Nephron progenitor cell (in vitro differentiated cells): ENCODE measurements around the gene MEGF8.

Experiments used
- DNase-seq: peaks from one replicate; pipeline ENCODE4 v3.0.0; 2021
- H3K27ac Mint-ChIP-seq: 2 replicates; pipeline ENCODE4 v1.8.0; 2021; ENCODE audit warnings: mild to moderate bottlenecking, moderate library complexity, mixed read lengths
- H3K27me3 Mint-ChIP-seq: 2 replicates; pipeline ENCODE4 v1.8.0; 2021; ENCODE audit warnings: mild to moderate bottlenecking, low read depth, mixed read lengths; ENCODE audit not compliant: poor library complexity
- H3K36me3 Mint-ChIP-seq: 2 replicates; pipeline ENCODE4 v1.8.0; 2021; ENCODE audit warnings: low read depth, mixed read lengths
- H3K4me1 Mint-ChIP-seq: 2 replicates; pipeline ENCODE4 v1.8.0; 2021; ENCODE audit warnings: mixed read lengths
- H3K4me3 Mint-ChIP-seq: 2 replicates; pipeline ENCODE4 v1.8.0; 2021; ENCODE audit warnings: mild to moderate bottlenecking, moderate library complexity, mixed read lengths
- H3K9me3 Mint-ChIP-seq: 2 replicates; pipeline ENCODE4 v1.8.0; 2021; ENCODE audit warnings: mild to moderate bottlenecking, moderate library complexity, mixed read lengths
- CTCF ChIP-seq: fragments of 200-600 bp; sonication (generic); IDR thresholded peaks from 2 replicates; pipeline ENCODE4 v1.5.0; 2021; ENCODE audit warnings: antibody characterized with exemption

The MEGF8 gene

GRCh38 chr19:42389899-42390298 lies 64.5 kb downstream of the MEGF8 start, which contains the start of gene CNFN:
CNFN (minus strand) TSS chr19:42390297; CDS start chr19:42389037, 1,260 bp downstream.
- no peak within 1 kb of the TSS for H3K27ac Mint-ChIP-seq
- DNase-seq = no peak
- TF ChIP-seq CTCF = no peak
- H3K4me1 Mint-ChIP-seq = peaks cover 28% of the 10 kb centered on the region
- peak within 1 kb of the TSS; percentile 46 for H3K4me3 Mint-ChIP-seq
- no peaks in the 10 kb centered on the region for H3K36me3 Mint-ChIP-seq
- peaks cover 45% of the 10 kb centered on the region for H3K27me3 Mint-ChIP-seq
- H3K9me3 Mint-ChIP-seq = no peaks in the 10 kb centered on the region

DNA sequence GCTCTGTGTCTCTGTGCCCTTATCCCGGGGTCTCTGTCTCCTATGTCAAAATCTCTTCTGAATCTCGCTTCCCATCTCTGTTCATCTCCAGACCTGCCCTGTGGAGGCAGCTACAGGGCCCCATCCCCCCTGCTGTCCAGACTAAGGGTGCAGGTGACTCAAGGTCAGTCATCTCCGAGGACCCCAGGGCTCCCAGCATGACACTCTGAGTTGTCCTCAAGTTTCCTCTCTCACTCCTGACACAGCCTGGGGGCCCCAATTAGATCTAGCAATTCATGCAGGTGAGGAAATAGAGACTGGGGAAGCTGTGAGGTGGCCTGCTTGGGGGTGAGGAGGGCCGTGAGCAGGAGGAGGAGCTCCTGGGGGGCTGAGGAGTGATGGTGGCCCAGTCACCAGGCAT lies 66.7 kb downstream of the MEGF8 start:
- Mint-ChIP-seq H3K27ac (no peak overlapping the region), H3K27me3 (peaks cover 47% of the 10 kb centered on the region), H3K4me3 (no peak overlapping the region), H3K36me3 (no peaks in the 10 kb centered on the region), H3K4me1 (peaks cover 44% of the 10 kb centered on the region), H3K9me3 (no peaks in the 10 kb centered on the region)
- no peak for DNase-seq
- TF ChIP-seq CTCF = no peak

- peaks cover 40% of the 10 kb centered on the region for H3K27me3 Mint-ChIP-seq
- peaks cover 64% of the 10 kb centered on the region for H3K4me1 Mint-ChIP-seq
- H3K4me3 Mint-ChIP-seq = peak overlapping the region; percentile 54
- DNase-seq = no peak
- peaks cover 4% of the 10 kb centered on the region for H3K36me3 Mint-ChIP-seq
- peak overlapping the region; percentile 2 for H3K27ac Mint-ChIP-seq
- TF ChIP-seq CTCF = no peak
- no peaks in the 10 kb centered on the region for H3K9me3 Mint-ChIP-seq
These were observed 69.3 kb downstream of the MEGF8 start for GRCh38 chr19:42394751-42395150.

GRCh38 chr19:42396381-42397262 lies 71.2 kb downstream of the MEGF8 start:
- no peaks in the 10 kb centered on the region for H3K9me3 Mint-ChIP-seq
- H3K27ac Mint-ChIP-seq = peak overlapping the region; percentile 98
- peaks cover 71% of the 10 kb centered on the region for H3K4me1 Mint-ChIP-seq
- TF ChIP-seq CTCF = no peak
- H3K27me3 Mint-ChIP-seq = peaks cover 30% of the 10 kb centered on the region
- peaks cover 11% of the 10 kb centered on the region for H3K36me3 Mint-ChIP-seq
- peak overlapping the region; percentile 90 for H3K4me3 Mint-ChIP-seq
- DNase-seq = peak; percentile 99

DNA sequence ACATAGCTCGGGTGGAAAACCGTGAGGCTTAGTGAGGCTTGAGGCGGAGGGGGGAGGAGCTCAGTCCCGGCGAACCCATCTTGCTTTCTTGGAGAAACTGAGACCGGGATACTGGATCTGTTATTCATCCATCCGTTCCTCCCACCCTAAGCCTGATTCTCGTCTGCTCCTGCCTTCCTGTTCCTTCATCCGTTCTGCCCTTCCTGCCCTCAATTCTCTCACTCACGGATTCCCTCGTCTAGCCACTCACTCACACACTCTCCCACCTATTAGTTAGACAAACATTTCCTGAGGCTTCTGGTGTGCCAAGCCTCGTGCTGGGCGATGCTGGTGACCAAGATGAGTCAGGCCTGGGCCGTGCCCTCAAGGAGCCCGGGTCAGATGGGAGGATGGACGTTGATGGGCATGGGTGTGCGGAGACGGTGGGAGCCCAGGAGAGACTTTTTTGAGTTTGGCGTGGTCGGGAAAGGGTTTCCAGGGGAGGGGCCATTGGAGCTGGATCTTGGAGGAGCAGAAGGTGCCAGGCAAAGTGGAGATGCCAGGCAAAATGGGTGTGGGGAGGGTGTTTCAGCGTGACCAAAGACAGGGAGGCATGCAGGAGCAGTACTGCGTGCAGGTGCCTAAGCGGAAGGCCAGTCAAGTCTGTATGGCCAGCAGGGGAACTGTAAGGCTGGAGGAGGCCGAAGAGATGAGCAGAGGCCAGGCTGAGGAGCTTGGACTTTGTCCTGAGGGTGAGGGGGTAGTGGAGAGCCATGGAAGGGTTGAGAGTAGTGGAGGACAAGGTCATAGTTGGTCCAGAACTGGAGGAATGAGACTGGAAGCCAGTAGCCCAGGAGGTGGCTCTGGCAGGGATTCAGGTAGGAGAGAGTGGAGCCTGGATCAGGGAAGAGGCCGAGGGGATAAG lies 72.1 kb downstream of the MEGF8 start:
- Mint-ChIP-seq H3K9me3 (no peaks in the 10 kb centered on the region), H3K4me3 (peak overlapping the region; percentile 90), H3K36me3 (peaks cover 11% of the 10 kb centered on the region), H3K27ac (peak overlapping the region; percentile 32), H3K27me3 (peaks cover 27% of the 10 kb centered on the region), H3K4me1 (peaks cover 68% of the 10 kb centered on the region)
- no peak for DNase-seq
- no peak for TF ChIP-seq CTCF
